Pancreas (tissue), 10 donors: ENCODE results near the gene FTH1. TPM values are rescaled to one million over a fixed set of nuclear protein-coding genes. Genes with fewer than 3 reads are reported as not detected.

Experiments
- ATAC-seq, 4 donors: fragments of 200-7000 bp; cut with Tn5 transposase; one replicate each; pipeline versions ENCODE4 v1.8.0 to v1.9.1; 2020; ENCODE audit warnings: mild to moderate bottlenecking in 4 of 4, moderate library complexity in 4 of 4
- DNase-seq, 6 donors: peaks; one replicate each; pipeline ENCODE4 v3.0.0-alpha.2; 2020
- FAIRE-seq: peaks from 2 replicates; lab custom pipeline; 2012; peaks lifted over from hg19 to GRCh38; lab: Jason Lieb, UNC
- H3K27ac ChIP-seq, 4 donors: fragments of 200-600 bp; sonication (generic); 1 replicate in 3 of 4; 2 replicates in 1 of 4; pipeline versions ENCODE4 v1.5.0 to v1.8.0; 2020
- H3K27me3 ChIP-seq, 4 donors: fragments of 200-600 bp; one replicate each; pipeline ENCODE4 v1.8.0; 2021
- H3K36me3 ChIP-seq, 3 donors: fragments of 200-600 bp; sonication (generic) in 1 of 3; one replicate each; pipeline versions ENCODE4 v1.5.0 to v1.8.0; 2020 to 2021
- H3K4me1 ChIP-seq, 3 donors: fragments of 200-600 bp; one replicate each; pipeline ENCODE4 v1.8.0; 2021
- H3K4me3 ChIP-seq, 4 donors: fragments of 200-600 bp; sonication (generic) in 2 of 4; one replicate each; pipeline versions ENCODE4 v1.5.0 to v1.8.0; 2020 to 2021
- H3K9me3 ChIP-seq, 4 donors: fragments of 200-600 bp; one replicate each; pipeline ENCODE4 v1.8.0; 2021
- WGBS, 2 donors: extraction: QIAGEN DNeasy Blood & Tissue Kit; methylation state at CpG; one replicate each; pipeline ENCODE4 v1.1.7; 2013; 5-methylcytosine and 5-hydroxymethylcytosine counted together
- intact Hi-C, 3 donors: fragments of 100-400 bp; cut with DNase I; formaldehyde crosslinking; loops; one replicate each; pipeline versions ENCODE4 v1.11.1 to v1.14.2; 2022
- polyA plus RNA-seq, 2 donors: library from polyadenylated mRNA; stranded (reverse); fragments of 200-250 nt; gene quantifications; one replicate each; pipeline ENCODE4 v1.2.3, GENCODE V29; 2013
- total RNA-seq, 6 donors: library from RNA; stranded (reverse); fragmentation: NEBNext Ultra II Directional in 4 of 6; extraction: Animal tissue kit (Norgen Biotek cat#: 25700) in 4 of 6; gene quantifications; one replicate each; pipeline versions ENCODE4 v1.2.1 to v1.2.4, GENCODE V29; 2021 to 2023
- TF ChIP-seq, protein P1 (sequence below), 4 donors: fragments of 200-600 bp; sonication (generic) in 3 of 4; IDR thresholded peaks; one replicate each; pipeline versions ENCODE4 v1.5.0 to v1.8.0; 2021; ENCODE audit warnings: antibody characterized with exemption in 4 of 4
- donor health status: healthy with polysubstance abuse.
- donor health status: DM: no; HTN: no; CAD: no; lungs with moderate emphysema.
- donor health status: DM: no; HTN: no; CAD: no.
- donor health status: control.
- donor health status: control.
- donor health status: Bipolar disorder and iron deficiency.
- donor health status: DM: yes; HTN: yes; CAD: no.
- donor health status: DM: no; HTN: no; CAD: no.
- donor health status: DM: no; HTN: no; CAD: no.
- donor health status: DM: yes; HTN: yes; CAD: no.

Gene FTH1
- total and polyA plus RNA-seq, 8 donors: 1,114 to 1,772 (median 1,396) TPM

DNA sequence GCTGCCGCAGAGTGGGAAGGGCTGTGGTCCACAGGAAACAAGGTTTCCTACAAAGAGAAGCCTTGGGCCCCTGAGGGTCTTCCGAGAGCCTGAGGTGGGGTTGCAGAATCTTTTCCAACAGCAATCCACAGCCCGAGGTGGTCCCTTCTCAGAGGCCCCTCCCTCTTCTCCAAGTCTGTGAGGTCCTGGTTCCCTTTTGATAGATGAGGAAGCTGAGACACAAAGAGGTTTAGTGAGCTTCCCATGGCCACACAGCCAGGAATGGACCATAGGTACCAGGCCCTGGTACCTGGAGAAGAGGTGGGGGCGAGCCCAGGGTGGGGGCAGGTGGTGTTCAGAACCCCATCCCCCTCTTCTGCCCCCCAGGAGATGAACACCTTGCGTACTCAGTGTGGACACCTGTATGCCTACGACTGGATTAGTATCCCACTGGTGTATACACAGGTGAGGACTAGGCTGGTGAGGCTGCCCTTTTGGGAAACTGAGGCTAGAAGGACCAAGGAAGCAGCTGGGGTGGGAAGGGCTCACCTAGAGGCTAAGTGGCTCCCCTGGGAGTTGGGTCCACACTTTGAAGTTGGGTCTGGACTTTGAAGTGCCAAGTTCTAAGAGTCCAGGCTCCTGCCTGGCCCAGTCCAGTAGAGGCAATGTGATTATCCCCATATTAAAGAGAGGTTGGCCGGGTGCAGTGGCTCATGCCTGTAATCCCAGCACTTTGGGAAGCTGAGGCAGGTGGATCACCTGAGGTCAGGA is 10.2 kb downstream of the FTH1 start:
- Histone ChIP-seq H3K4me3 (no peak overlapping the region), H3K4me1 (peaks cover 0 to 5% (median 0%) of the 10 kb centered on the region in 3 donors), H3K9me3 (no peaks in the 10 kb centered on the region), H3K27me3 (no peaks in the 10 kb centered on the region), H3K27ac (no peak overlapping the region), H3K36me3 (no peaks in the 10 kb centered on the region)
- no peak for ATAC-seq
- FAIRE-seq: no peak
- TF ChIP-seq, protein P1, sequence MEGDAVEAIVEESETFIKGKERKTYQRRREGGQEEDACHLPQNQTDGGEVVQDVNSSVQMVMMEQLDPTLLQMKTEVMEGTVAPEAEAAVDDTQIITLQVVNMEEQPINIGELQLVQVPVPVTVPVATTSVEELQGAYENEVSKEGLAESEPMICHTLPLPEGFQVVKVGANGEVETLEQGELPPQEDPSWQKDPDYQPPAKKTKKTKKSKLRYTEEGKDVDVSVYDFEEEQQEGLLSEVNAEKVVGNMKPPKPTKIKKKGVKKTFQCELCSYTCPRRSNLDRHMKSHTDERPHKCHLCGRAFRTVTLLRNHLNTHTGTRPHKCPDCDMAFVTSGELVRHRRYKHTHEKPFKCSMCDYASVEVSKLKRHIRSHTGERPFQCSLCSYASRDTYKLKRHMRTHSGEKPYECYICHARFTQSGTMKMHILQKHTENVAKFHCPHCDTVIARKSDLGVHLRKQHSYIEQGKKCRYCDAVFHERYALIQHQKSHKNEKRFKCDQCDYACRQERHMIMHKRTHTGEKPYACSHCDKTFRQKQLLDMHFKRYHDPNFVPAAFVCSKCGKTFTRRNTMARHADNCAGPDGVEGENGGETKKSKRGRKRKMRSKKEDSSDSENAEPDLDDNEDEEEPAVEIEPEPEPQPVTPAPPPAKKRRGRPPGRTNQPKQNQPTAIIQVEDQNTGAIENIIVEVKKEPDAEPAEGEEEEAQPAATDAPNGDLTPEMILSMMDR (IDR thresholded peaks at IDR 0.05): no peak
- intact Hi-C loops: loop anchor here in 2 of 3 donors (10.0 kb wide), 2 partner anchors 98 to 152 kb away; no protein-coding TSS in a partner anchor
- DNase-seq: peak in 2 of 6 donors; percentile 11 to 14
- WGBS, 2 donors: 92 to 94% methylated on average over 7 of the region's 7 CpGs

GRCh38 chr11:61956191-61957020 is 11.0 kb downstream of the FTH1 start:
- WGBS, 2 donors: 89 to 90% methylated on average over 19 to 20 of the region's 20 CpGs
- no peak overlapping the region for H3K27ac ChIP-seq
- ATAC-seq (no peak), FAIRE-seq (no peak), DNase-seq (peak in 2 of 6 donors; percentile 10 to 20)
- H3K27me3 ChIP-seq: no peaks in the 10 kb centered on the region
- no peaks in the 10 kb centered on the region for H3K9me3 ChIP-seq
- no peaks in the 10 kb centered on the region for H3K36me3 ChIP-seq
- intact Hi-C loops: loop anchor here in 2 of 3 donors (10.0 kb wide), 2 partner anchors 98 to 152 kb away; no protein-coding TSS in a partner anchor
- H3K4me1 ChIP-seq: peaks cover 0 to 5% (median 0%) of the 10 kb centered on the region in 3 donors
- peak overlapping the region in 1 of 4 donors; percentile 32 for H3K4me3 ChIP-seq
- TF ChIP-seq, protein P1 (IDR thresholded peaks at IDR 0.05): no peak

DNA sequence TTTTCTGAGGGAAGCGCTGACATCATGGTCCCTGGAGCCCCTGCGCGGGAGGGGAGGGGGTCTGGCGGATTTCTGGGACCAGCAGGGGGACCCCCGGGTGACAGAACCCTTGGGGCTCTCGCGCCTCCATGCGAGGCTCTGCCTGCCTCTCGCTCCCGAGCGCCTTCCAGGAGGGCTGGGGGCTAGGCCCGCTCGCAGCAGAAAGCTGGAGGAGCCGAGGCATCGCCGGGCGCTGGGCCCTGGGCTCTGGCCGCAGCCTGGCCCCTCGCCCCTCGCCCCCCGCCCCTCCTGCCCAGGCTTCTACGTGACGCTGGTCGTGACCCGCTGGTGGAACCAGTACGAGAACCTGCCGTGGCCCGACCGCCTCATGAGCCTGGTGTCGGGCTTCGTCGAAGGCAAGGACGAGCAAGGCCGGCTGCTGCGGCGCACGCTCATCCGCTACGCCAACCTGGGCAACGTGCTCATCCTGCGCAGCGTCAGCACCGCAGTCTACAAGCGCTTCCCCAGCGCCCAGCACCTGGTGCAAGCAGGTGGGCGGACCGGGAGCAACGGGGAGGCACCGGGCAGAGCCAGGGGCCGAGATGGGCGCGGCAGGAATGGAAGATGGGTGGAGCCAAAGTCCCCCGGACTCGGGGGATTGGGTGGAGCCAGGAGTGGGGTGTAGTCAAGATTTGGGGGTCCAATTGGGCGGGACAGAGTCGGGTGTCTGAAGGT is 11.9 kb downstream of the FTH1 start:
- Histone ChIP-seq H3K36me3 (no peaks in the 10 kb centered on the region), H3K4me3 (peak overlapping the region in 2 of 4 donors; percentile 9 to 32), H3K27me3 (no peaks in the 10 kb centered on the region), H3K27ac (peak overlapping the region in 2 of 4 donors; percentile 39 to 58), H3K4me1 (peaks cover 0 to 5% (median 0%) of the 10 kb centered on the region in 3 donors), H3K9me3 (no peaks in the 10 kb centered on the region)
- FAIRE-seq: no peak
- TF ChIP-seq, protein P1 (IDR thresholded peaks at IDR 0.05): no peak
- 18 to 24% methylated on average over 38 to 56 of the region's 56 CpGs for WGBS, 2 donors
- peak in 3 of 4 donors; percentile 26 to 45 (median 39) for ATAC-seq
- DNase-seq: peak in 3 of 6 donors; percentile 23 to 76 (median 36)
- intact Hi-C loops: loop anchor here in 2 of 3 donors (10.0 kb wide), 2 partner anchors 99 to 151 kb away; no protein-coding TSS in a partner anchor

DNA sequence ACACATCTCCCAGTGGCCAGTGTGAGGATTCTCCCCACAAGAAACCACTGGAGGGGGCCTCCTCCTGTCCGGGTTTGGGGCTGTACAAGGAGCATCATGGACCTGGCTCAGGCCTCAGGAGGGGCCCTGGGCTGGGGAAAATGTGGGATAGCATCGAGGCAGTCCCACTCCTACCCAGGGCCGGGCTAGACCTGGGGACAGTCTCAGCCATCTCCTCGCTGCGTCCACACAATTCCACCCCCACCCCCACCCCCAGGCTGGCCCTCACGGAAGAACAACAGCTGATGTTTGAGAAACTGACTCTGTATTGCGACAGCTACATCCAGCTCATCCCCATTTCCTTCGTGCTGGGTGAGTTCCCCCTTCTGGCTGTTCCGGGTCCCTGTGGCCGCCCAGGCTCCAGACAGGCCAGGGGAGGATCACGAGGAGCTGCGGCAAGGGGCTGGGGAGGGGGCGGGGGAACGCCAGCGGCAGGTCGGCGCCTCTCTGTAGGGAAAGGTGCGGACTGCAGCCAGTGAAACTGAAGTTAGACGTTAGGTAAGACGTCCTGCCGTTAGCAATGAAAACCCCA is 12.5 kb downstream of the FTH1 start:
- peak in 3 of 6 donors; percentile 28 to 62 (median 28) for DNase-seq
- WGBS, 2 donors: 26% methylated on average over 21 of the region's 21 CpGs
- peak overlapping the region in 2 of 4 donors; percentile 9 to 32 for H3K4me3 ChIP-seq
- peaks cover 0 to 5% (median 0%) of the 10 kb centered on the region in 3 donors for H3K4me1 ChIP-seq
- intact Hi-C loops: loop anchor here in 2 of 3 donors (10.0 kb wide), 2 partner anchors 100 to 150 kb away; no protein-coding TSS in a partner anchor
- ATAC-seq: peak in 3 of 4 donors; percentile 61 to 78 (median 74)
- TF ChIP-seq, protein P1 (IDR thresholded peaks at IDR 0.05): no peak
- no peaks in the 10 kb centered on the region for H3K9me3 ChIP-seq
- FAIRE-seq: no peak
- no peaks in the 10 kb centered on the region for H3K36me3 ChIP-seq
- H3K27me3 ChIP-seq: no peaks in the 10 kb centered on the region
- H3K27ac ChIP-seq: peak overlapping the region in 2 of 4 donors; percentile 39 to 58
